GM12892 (cell line): Measurements from ENCODE around the gene OTOG.

Experiments used
- POLR2AphosphoS5 ChIP-seq: IDR thresholded peaks from 2 replicates; pipeline ENCODE4 v1.6.1; 2011; ENCODE audit warnings: low read depth, low read length, control low read depth
- TAF1 ChIP-seq: IDR thresholded peaks from 2 replicates; pipeline ENCODE4 v1.6.1; 2011; ENCODE audit warnings: low read depth, mild to moderate bottlenecking, control low read depth, low read length, borderline replicate concordance

DNA sequence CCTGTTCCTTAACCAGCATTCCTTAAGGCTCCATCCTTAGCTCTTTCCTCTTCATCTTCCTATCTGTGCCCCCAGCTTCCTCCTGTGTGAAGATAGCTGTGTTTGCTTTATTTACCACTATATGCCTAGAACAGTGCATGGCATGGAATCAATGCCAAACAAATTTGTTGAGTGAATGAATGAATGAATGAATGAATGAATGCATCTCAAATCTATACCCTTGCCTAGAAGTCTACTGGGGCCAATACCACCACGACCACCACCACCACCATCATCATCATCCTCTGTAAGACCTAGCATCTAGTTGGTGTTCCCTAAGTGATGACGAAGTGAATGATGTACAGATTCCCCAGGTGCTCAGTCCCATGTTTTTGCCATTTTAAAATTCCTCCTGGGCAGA, 819 bp upstream of the OTOG start:
- TF ChIP-seq TAF1 (no peak), POLR2AphosphoS5 (no peak)
